Sigmoid colon (tissue), 4 donors: Measurements from ENCODE around the gene MYL7.

Experiments
- EP300 ChIP-seq, 4 donors: sonication (generic); formaldehyde crosslinking; IDR thresholded peaks; one replicate each; pipeline ENCODE4 v1.6.1; 2017; ENCODE audit warnings: antibody characterized with exemption in 4 of 4
- POLR2A ChIP-seq, 2 donors: fragments of 450-650 bp; IDR thresholded peaks; one replicate each; pipeline ENCODE4 v1.6.1; 2016; ENCODE audit warnings: antibody characterized with exemption in 2 of 2, mild to moderate bottlenecking in 2 of 2, moderate library complexity in 2 of 2
- POLR2AphosphoS5 ChIP-seq, 4 donors: sonication (generic); formaldehyde crosslinking; IDR thresholded peaks; one replicate each; pipeline ENCODE4 v1.6.1; 2017; ENCODE audit warnings: antibody characterized with exemption in 4 of 4
- TF ChIP-seq, protein P1 (sequence below), 4 experiments: fragments of 450-650 bp in 3 of 4; fragments of 200-600 bp in 1 of 4; IDR thresholded peaks; one replicate each; pipeline ENCODE4 v1.5.1; 2016 to 2019; ENCODE audit warnings: antibody characterized with exemption in 4 of 4, mild to moderate bottlenecking in 3 of 4, moderate library complexity in 2 of 4

GRCh38 chr7:44134943-44135628 lies 6.0 kb downstream of the MYL7 start:
- TF ChIP-seq, protein P1, sequence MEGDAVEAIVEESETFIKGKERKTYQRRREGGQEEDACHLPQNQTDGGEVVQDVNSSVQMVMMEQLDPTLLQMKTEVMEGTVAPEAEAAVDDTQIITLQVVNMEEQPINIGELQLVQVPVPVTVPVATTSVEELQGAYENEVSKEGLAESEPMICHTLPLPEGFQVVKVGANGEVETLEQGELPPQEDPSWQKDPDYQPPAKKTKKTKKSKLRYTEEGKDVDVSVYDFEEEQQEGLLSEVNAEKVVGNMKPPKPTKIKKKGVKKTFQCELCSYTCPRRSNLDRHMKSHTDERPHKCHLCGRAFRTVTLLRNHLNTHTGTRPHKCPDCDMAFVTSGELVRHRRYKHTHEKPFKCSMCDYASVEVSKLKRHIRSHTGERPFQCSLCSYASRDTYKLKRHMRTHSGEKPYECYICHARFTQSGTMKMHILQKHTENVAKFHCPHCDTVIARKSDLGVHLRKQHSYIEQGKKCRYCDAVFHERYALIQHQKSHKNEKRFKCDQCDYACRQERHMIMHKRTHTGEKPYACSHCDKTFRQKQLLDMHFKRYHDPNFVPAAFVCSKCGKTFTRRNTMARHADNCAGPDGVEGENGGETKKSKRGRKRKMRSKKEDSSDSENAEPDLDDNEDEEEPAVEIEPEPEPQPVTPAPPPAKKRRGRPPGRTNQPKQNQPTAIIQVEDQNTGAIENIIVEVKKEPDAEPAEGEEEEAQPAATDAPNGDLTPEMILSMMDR (IDR thresholded peaks at IDR 0.05): no peak
- no peak for TF ChIP-seq POLR2AphosphoS5 (IDR thresholded peaks at IDR 0.05)
- no peak for TF ChIP-seq POLR2A (IDR thresholded peaks at IDR 0.05)
- TF ChIP-seq EP300 (IDR thresholded peaks at IDR 0.05): no peak
